GM19043 (cell line): ENCODE results near the gene NCDN.

Experiments used
- ATAC-seq: cut with Tn5 transposase; IDR thresholded peaks from one replicate; pipeline ENCODE4 v1.9.1; 2021; ENCODE audit warnings: low read depth; ENCODE audit not compliant: unreplicated experiment

The NCDN gene

DNA sequence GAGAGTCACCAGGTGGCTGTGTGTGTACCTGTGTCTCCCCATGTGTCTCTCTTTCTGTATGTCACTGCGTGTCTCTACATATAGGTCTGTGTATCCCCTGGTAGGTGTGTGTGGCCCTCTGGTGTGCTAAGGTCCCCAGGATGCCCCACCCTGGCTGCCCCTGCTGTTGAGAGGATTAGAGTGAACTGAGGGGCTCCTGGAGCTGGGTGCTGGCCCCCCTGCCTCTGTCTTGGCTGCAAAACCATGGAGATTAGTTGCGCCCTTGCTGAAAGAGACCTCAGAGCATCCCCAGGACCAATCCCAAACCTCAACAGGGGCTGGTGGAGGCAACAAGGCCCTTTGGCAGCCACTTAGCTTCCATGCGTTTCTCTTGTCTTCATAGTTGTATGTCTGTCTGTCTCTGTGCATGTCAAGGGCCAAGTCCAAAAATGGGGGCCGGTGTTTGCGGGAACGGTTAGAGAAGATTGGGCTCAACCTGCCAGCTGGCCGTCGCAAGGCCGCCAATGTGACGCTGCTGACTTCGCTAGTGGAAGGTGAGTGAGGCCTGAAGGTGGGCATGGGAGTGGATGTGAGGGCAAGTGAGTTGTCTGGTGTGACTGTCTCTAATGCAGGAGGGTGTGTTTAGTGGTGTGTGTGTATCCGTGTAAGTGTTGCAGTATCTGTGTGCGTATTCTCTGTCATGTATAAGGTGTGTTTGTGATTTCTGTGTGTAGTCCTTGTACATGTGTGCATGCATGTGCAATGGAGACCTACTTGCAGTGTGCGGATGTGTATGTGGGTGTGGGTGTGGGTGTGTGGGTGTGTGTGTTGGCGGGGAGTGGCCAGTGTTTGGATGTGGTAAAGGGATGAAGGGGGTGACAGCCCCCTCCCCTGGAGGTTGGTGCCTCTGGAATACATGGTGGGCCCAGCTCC lies 32.2 kb downstream of the NCDN start:
- no peak for ATAC-seq

DNA sequence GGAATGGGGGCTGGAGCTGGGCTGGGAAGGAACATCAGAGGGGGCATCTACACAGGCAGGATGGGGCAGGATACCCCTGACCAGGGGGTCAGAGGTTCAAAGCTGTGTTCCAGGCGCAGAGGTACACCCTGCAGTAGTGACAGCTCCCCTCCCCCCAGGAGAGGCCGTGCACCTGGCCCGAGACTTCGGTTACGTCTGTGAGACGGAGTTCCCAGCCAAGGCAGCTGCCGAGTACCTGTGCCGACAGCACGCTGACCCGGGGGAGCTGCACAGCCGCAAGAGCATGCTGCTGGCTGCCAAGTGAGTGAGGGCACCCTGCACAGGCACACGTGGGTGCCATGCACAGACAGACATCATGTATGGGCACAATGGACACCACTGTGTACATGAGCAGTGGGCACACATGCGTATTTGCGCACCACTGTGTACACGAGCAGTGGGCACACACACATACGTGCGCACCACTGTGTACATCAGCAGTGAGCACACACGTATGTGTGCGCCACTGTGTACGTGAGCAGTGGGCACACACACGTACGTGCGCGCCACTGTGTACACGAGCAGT lies 33.0 kb downstream of the NCDN start:
- no peak for ATAC-seq

DNA sequence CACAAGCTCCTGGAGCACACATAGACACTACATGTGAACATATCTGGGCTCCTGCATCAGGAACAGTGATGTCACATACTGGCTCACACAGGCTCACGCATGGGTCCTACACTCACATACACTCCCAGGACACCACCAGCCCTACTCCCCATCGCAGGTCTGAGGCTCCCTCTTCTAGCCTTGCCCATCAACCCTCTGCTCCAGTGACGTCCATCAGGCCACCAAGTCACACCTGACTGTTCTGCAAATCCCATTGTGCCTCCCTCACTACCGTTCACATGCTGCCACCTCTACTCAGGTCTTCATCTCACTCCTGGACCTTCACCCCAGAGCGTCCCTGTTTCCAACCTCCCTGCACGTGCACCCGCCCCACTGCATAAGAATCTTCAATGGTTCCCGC lies 33.6 kb downstream of the NCDN start:
- no peak for ATAC-seq

DNA sequence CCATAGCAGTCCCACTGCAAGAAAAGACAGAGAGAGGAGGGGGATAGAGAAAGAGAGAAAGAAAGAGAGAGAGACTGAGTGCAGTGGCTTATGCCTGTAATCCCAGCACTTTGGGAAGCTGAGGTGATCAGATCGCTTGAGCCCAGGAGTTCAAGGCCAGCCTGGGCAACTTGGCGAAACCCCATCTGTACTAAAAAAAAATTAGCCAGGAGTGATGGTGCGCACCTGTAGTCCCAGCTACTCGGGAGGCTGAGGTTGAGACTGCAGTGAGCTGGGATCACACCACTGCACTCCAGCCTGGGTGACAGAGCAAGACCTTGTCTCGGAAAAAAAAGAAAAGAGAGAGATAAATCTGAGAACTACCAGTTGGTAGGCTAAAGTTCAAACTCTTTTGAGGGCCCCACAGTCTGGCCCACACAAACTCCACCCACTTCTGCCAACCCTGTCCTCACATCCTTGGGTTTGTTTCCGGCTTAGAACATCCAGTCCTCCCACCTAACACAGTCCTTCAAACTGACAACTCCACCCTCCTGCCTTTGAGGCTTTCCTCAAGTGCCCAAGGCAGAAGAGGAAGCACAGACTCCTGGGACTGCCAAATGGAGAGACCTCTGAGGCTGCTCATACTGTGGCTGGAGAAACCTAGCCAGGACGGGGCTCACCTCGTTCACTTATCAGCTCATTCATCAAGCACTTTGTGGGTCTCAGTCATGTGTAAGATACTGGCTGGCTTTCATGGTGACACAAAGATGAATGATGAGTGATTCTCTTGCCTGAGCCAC lies 35.6 kb downstream of the NCDN start:
- no peak for ATAC-seq

DNA sequence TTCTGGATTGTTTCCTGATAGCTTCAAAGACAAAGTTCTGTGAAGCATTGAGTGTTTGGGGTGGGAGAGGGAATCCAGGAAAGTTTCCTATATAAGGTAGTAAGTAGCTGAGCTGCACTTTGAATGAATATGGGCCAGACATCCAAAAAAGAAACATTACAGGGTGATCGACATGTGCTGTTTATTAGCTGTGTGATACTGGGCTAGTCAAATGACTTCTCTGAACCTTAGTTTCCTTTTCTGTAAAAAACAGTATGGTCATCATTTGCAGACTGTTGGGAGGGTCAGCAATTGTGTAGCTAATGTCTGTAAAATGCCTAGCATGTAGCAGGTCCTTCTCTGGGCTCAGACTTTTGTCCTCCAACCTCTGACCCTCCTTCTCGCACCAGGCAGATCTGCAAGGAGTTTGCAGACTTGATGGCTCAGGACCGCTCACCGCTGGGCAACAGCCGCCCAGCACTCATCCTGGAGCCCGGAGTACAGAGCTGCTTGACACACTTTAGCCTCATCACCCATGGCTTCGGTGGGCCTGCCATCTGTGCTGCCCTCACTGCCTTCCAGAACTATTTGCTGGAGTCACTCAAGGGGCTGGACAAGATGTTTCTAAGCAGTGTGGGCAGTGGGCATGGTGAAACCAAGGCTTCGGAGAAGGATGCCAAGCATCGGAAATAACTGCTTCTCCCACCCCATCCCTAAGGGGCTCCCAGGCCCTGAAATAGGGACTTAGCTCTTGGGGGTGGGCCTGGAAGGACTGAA lies 36.6 kb downstream of the NCDN start:
- ATAC-seq = no peak

DNA sequence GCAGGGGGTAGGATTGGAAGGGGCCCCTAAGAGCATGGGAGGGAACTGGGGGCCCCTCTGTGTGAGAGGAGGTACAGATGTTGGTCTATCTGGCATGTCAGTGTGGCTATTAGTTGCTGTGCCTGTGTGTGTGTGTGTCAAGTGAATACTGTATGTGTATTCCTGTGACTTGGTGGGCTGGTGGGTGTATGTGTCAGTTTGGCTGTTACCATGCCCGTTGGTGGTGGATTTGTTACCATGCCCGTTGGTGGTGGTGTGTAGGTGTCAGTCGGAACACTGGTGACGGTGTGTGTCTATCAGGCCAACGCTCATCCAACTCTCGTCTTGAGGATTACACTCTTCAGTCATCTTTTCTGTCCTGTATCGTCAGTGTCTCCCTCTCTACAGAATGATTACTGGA lies 38.1 kb downstream of the NCDN start:
- no peak for ATAC-seq

DNA sequence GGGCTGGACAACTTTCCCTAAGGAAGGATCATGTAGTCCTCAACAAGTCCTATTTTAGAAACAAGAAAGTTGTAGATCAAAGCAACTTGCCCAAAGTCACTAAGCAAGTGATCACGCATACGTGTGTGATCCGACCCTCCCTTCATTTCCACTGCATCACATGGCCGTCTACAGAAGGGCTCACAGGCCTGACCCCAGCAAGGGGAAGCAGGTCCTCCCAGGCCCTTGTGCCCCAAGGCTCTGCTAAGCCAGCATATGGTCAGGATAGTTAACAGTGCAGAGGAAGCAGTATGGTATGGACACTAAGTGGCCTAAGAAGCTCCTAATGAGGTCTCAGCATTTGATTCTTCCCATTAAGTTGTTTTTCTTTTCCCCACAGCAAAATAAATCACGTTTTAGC lies 40.3 kb downstream of the NCDN start:
- ATAC-seq = no peak

DNA sequence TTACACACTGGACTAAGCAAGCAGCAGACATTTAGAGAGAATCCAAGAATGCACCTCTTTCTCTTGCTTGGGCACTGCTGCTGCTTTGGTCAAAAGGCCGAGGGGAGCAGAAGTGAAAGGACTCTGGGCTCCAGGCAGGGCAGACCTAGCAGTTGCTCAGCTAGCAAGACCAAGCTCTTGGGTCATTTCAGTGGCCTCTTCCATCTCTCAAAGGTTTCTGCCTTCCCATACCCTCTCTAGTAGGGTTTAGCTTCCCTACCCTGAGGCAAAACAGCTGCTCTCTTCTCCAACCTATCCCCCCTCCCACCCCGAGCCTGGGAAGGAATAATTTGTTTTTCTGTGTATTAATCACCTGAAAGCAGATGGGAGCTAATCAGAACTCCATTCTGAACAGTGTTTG lies 41.3 kb downstream of the NCDN start:
- no peak for ATAC-seq

DNA sequence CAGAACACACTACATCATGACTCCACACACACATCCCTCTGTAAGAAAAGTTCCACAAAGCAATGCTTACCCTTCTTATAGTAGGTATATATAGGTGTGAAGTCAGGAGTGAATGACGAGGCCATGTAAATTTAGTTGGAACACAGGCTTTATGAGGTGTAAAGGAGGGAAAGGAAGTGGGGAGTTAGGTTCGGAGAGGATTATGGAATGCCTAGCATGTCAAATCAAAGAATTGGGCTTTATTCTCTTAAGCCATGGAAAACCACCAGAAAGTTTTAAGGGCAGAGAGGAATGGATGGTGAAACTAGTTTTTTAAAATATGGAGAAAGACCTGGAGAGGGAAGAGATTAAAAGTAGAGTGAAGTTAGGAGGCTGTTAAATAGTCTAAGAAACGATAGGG lies 41.8 kb downstream of the NCDN start:
- ATAC-seq = no peak

DNA sequence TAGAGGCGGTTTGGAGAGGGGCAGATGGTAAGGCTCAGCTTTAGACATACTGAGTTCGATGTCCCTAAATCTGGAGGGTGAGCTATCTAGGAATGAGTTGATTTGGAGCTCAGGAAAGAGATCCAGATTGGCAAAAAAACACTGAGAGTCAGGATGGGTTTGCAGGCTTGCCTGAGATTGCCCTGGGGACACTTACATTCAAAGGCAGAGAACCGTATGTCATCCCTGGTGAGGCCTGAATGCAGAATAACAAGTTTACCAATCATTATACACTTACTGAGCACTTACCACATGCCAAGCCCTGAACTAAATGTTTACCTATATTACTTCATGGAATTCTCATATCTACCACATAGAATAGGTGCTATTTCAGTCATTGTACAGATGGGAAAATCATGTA lies 43.0 kb downstream of the NCDN start:
- ATAC-seq = no peak

DNA sequence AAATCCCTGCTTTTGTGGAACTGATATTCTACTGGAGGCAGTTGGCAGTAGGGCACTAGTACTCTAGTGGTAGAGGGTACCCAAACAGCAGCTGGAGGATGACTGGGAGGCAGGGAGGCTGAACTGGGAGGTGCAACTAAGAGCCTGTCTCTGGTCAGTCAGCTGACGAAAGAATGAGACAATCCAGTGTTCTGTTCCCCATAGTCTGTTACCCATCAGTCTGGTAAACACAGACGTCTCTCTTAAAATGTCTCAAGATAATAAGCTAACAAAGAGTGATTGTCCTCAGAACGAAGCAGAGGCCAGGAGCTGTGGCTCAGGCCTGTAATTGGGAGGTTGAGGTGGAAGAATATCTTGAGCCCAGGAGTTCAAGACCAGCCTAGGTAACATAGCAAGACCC lies 45.9 kb downstream of the NCDN start:
- ATAC-seq = no peak

DNA sequence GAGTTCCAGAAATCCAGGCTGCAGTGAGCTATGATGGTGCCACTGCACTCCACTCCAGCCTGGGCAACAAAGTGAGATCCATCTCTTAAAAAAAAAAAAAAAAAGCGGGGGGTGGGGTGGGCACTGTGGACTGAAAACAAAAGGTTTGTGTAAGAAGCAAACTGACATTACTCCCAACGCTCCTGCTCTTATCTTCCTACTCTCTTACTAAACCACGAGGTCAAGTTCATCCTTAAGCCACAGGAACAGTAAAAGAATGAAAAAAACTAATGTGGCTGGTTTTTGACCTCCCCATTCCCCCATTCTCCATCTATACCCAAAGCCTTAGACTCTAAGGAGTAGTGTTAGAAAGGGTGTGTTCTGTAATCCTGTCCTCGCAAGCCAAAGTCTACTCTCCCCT lies 46.3 kb downstream of the NCDN start:
- ATAC-seq = no peak

DNA sequence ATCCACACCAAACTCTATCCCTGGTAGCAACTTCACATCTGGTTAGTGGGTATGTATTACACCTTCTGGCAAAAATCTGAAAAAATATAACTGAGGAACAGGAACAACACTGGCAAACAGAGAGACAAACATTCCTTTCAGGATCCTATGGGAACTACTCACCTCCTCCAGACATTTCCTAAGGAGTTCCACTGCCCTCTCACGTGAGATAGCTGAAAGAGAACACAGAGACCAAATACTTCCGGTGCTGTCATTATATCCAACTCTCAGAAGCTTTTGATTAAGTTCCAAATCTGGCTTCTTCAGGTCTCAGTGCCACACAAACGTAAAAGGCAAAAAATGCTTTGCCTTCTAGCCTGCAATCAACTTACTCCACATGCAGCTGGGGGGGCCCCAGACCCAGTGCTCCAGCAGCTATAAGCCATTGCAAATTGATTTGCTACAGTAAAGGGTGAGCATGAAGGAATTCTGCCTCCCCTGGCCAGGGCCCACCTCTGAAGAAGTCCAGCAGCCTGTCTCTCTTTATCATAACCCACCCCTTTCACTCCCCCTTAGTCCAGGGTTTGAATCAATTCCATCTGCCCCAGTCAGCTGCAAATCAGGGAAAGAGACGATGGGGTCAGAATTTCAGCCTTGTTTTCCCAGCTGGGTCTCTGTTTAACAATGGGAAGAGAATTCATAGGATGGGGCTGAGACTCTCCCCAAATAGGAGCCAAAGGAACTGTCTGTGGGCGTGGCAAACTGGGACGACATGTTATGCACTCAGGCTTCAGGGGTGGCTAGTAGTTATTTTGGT lies 47.7 kb downstream of the NCDN start:
- ATAC-seq = no peak

DNA sequence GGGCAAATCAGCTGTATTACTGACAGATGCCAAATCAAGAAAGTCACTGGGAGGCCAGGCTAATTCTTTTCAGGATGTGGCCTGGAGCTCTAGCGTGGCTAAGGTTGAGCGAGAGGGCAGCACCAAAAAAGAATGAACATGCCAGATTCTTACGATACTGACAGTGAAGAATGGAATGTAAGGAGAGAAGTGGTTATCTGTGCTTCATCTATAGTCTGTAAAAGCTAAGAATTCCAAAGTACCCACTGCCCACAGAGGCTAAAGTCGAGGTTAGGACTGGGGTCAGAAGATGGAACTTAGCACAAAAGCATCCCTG lies 48.2 kb downstream of the NCDN start:
- ATAC-seq = no peak

DNA sequence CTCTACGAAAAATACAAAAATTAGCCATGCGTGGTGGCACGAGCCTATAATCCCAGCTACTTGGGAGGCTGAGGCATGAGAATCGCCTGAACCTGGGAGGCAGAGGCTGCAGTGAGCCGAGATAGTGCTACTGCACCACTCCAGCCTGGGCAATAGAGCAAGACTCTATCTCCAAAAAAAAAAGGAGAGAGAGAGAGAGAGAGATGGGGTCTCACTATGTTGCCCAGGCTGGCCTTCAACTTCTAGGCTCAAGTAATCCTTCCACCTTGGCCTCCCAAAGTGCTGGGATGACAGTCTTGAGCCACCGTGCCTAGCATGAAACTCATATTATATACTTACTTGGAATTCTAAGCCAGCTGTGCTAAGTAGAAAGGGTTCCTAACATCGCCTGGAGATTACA lies 54.1 kb downstream of the NCDN start:
- ATAC-seq = no peak

DNA sequence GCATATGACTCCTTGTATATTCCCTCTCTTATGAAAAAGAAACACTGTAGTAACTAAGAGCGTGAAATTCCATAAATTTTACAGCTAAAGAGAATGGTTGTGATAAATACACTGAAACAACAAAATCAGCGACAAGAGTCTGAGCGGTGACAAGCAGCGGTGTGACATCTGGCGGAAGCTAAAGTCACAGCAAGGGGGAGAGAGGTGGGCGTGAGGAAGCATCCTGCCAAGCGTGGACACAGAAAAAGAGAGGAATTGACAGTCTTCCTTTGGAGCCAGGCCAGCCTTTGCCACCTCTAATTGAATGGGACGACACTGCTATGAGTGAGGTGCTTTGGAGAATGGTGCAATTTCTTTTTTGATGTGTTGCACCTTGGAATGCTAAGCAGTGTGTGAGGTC lies 57.8 kb downstream of the NCDN start:
- ATAC-seq = no peak
